MCF 10A (cell line): ENCODE data around the gene MLF1. TPM values are rescaled to one million over a fixed set of nuclear protein-coding genes. Genes with fewer than 3 reads are reported as not detected.
A peak's percentile ranks its signal among the peaks of the same experiment; 100 is the strongest.

Experiments
- BruUV-seq: library from RNA; stranded (reverse); fragments of 400-500 nt; replicated peaks from 2 replicates; lab custom pipeline; 2021; lab: Mats Ljungman, UMichigan
- CTCF ChIA-PET: fragments of 300-600 bp; sonication (Branson Sonifier 250); formaldehyde crosslinking; extraction: SDS; loops from one replicate; lab custom pipeline; 2021; ENCODE audit warnings: antibody characterized with exemption, inconsistent platforms; lab: Yijun Ruan, JAX
- POLR2A ChIA-PET: fragments of 300-600, 350-650 bp; sonication (Branson Sonifier 250); formaldehyde crosslinking; extraction: SDS; loops from one replicate; lab custom pipeline; 2020; ENCODE audit warnings: antibody characterized with exemption, inconsistent platforms; lab: Yijun Ruan, JAX
- DNase-seq: peaks from one replicate; pipeline ENCODE4 v3.0.0-alpha.2; 2018; ENCODE audit not compliant: unreplicated experiment
- H3K27ac Mint-ChIP-seq: one replicate; pipeline ENCODE4 v1.8.0; 2022; ENCODE audit warnings: mild to moderate bottlenecking, low read depth, mixed read lengths; ENCODE audit not compliant: unreplicated experiment
- H3K27me3 Mint-ChIP-seq: one replicate; pipeline ENCODE4 v1.8.0; 2022; ENCODE audit warnings: mixed read lengths; ENCODE audit not compliant: insufficient read depth, unreplicated experiment
- H3K36me3 Mint-ChIP-seq: one replicate; pipeline ENCODE4 v1.8.0; 2022; ENCODE audit warnings: mild to moderate bottlenecking, moderate library complexity, mixed read lengths; ENCODE audit not compliant: insufficient read depth, unreplicated experiment
- H3K4me1 Mint-ChIP-seq: one replicate; pipeline ENCODE4 v1.8.0; 2022; ENCODE audit warnings: mixed read lengths; ENCODE audit not compliant: insufficient read depth, unreplicated experiment
- H3K4me3 Mint-ChIP-seq: one replicate; pipeline ENCODE4 v1.8.0; 2022; ENCODE audit warnings: mild to moderate bottlenecking, moderate library complexity, mixed read lengths; ENCODE audit not compliant: unreplicated experiment
- H3K9me3 Mint-ChIP-seq: one replicate; pipeline ENCODE4 v1.8.0; 2022; ENCODE audit warnings: mixed read lengths; ENCODE audit not compliant: unreplicated experiment
- CTCF ChIP-seq: fragments of 200-600 bp; IDR thresholded peaks from one replicate; pipeline ENCODE4 v1.8.0; 2022; ENCODE audit warnings: antibody characterized with exemption, mild to moderate bottlenecking; ENCODE audit not compliant: unreplicated experiment
- intact Hi-C: fragments of 100-400 bp; cut with micrococcal nuclease; formaldehyde crosslinking; loops from 2 replicates; pipeline ENCODE4 v1.14.1; 2022
- total RNA-seq: library from RNA; stranded (reverse); gene quantifications from 2 replicates; pipeline ENCODE4 v1.2.3, GENCODE V29; 2022

The MLF1 gene
- total RNA-seq, 1 experiment from 2014 or later: 6.8 TPM

- intact Hi-C loops: loop anchor here (2.0 kb wide), 1 partner anchor 73 kb away; the partner anchor contains the start of gene GFM1
- ChIA-PET POLR2A (no interaction called here), CTCF (no interaction called here)
- Mint-ChIP-seq H3K4me1 (peaks cover 6% of the 10 kb centered on the region), H3K27ac (peak overlapping the region; percentile 98), H3K4me3 (peak overlapping the region; percentile 96), H3K9me3 (no peaks in the 10 kb centered on the region), H3K27me3 (no peaks in the 10 kb centered on the region), H3K36me3 (no peaks in the 10 kb centered on the region)
- no TSS peak for BruUV-seq
- TF ChIP-seq CTCF: no peak
- no peak for DNase-seq
These were observed 1.2 kb downstream of the MLF1 start for GRCh38 chr3:158571969-158572765.

DNA sequence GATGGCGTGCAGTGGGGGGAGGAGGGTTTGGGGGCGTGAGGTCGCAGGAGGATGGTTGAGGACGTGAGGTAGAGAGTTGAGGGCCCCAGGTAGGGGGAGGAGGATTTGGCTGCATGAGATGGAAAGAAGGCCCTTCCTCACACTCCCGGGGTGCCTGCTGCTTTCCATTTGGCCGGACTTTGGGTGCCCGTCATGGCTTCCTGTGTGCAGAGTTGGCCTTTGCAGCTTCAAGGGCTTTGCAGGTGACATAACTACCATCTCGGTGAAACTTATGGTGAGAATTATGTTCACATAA lies 1.7 kb downstream of the MLF1 start:
- peak overlapping the region; percentile 98 for H3K27ac Mint-ChIP-seq
- H3K4me1 Mint-ChIP-seq: peaks cover 6% of the 10 kb centered on the region

GRCh38 chr3:158573714-158574113 lies 2.7 kb downstream of the MLF1 start:
- Mint-ChIP-seq H3K36me3 (no peaks in the 10 kb centered on the region), H3K4me3 (no peak overlapping the region), H3K27me3 (no peaks in the 10 kb centered on the region), H3K27ac (no peak overlapping the region), H3K9me3 (no peaks in the 10 kb centered on the region), H3K4me1 (peaks cover 6% of the 10 kb centered on the region)
- CTCF ChIA-PET: no interaction called here
- no peak for TF ChIP-seq CTCF
- BruUV-seq: no TSS peak
- intact Hi-C loops: no loop called here
- DNase-seq: no peak
- POLR2A ChIA-PET: no interaction called here

More for the DNA sequence above, 1.7 kb downstream of the MLF1 start:
- ChIA-PET CTCF (no interaction called here), POLR2A (no interaction called here)
- Mint-ChIP-seq H3K36me3 (no peaks in the 10 kb centered on the region), H3K4me3 (peak overlapping the region; percentile 96), H3K27me3 (no peaks in the 10 kb centered on the region), H3K9me3 (no peaks in the 10 kb centered on the region)
- intact Hi-C loops: no loop called here
- DNase-seq: no peak
- no peak for TF ChIP-seq CTCF
- no TSS peak for BruUV-seq

DNA sequence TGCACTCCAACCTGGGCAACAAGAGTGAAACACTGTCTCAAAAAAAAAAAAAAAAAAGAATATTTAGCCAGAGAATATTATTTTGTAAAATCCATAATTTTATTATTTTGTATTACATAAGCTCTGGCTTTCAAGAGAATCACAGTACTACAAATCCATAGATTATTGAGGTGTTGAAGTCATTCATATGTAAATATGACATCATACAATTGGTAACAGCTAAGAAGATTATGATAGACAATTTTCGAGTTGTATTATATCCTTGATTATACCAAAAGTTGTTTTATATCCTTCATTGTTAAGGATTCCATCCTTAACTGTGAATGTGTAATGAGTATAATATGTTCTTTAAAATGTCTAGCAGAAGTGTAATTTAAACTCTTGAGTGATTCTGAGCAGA lies 3.7 kb downstream of the MLF1 start:
- BruUV-seq: no TSS peak
- CTCF ChIA-PET: interaction anchor here (0.6 kb wide), 1 partner anchor 1589 kb away, joined by 3 read pairs; no protein-coding TSS in a partner anchor
- H3K36me3 Mint-ChIP-seq: no peaks in the 10 kb centered on the region
- H3K4me1 Mint-ChIP-seq: peaks cover 6% of the 10 kb centered on the region
- TF ChIP-seq CTCF: no peak
- no peaks in the 10 kb centered on the region for H3K9me3 Mint-ChIP-seq
- POLR2A ChIA-PET: no interaction called here
- intact Hi-C loops: no loop called here
- H3K4me3 Mint-ChIP-seq: no peak overlapping the region
- no peak for DNase-seq
- no peaks in the 10 kb centered on the region for H3K27me3 Mint-ChIP-seq
- H3K27ac Mint-ChIP-seq: no peak overlapping the region
